Sigmoid colon (tissue), 3 donors: ENCODE data around the gene G3BP1.

Source experiments
- POLR2A ChIP-seq, 2 donors: fragments of 450-650 bp; IDR thresholded peaks; one replicate each; pipeline ENCODE4 v1.6.1; 2016; ENCODE audit warnings: antibody characterized with exemption in 2 of 2, mild to moderate bottlenecking in 2 of 2, moderate library complexity in 2 of 2
- TF ChIP-seq, protein P1 (sequence below), 4 experiments: fragments of 450-650 bp in 3 of 4; fragments of 200-600 bp in 1 of 4; IDR thresholded peaks; one replicate each; pipeline ENCODE4 v1.5.1; 2016 to 2019; ENCODE audit warnings: antibody characterized with exemption in 4 of 4, mild to moderate bottlenecking in 3 of 4, moderate library complexity in 2 of 4

DNA sequence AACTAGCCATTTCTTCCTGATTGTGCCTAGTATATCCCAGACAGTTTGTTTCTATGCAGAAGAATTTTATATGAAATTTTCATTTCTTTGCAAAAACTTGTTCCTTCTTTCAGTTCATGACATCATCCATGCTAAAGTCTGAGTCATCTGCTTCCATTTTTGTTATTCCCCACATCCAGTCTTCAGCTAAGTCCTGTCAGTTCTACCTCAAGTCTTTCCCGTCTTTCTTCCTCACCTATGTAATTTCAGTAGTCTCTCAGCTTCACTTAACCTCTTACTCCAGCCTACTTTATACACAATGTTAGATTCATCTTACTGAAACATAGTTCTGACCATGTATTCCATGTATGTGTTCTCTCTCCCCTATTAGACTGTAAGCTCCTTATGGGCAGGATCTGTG lies 39.1 kb downstream of the G3BP1 start:
- TF ChIP-seq, protein P1, sequence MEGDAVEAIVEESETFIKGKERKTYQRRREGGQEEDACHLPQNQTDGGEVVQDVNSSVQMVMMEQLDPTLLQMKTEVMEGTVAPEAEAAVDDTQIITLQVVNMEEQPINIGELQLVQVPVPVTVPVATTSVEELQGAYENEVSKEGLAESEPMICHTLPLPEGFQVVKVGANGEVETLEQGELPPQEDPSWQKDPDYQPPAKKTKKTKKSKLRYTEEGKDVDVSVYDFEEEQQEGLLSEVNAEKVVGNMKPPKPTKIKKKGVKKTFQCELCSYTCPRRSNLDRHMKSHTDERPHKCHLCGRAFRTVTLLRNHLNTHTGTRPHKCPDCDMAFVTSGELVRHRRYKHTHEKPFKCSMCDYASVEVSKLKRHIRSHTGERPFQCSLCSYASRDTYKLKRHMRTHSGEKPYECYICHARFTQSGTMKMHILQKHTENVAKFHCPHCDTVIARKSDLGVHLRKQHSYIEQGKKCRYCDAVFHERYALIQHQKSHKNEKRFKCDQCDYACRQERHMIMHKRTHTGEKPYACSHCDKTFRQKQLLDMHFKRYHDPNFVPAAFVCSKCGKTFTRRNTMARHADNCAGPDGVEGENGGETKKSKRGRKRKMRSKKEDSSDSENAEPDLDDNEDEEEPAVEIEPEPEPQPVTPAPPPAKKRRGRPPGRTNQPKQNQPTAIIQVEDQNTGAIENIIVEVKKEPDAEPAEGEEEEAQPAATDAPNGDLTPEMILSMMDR (IDR thresholded peaks at IDR 0.05), result no peak
- no peak for TF ChIP-seq POLR2A (IDR thresholded peaks at IDR 0.05)
